Liver (tissue), 9 donors: ENCODE measurements around the gene MPPE1. TPM values are rescaled to one million over a fixed set of nuclear protein-coding genes. Genes with fewer than 3 reads are reported as not detected.

Source experiments
- DNase-seq: peaks from one replicate; pipeline ENCODE4 v3.0.0-alpha.2; 2017; ENCODE audit warnings: low spot score
- H3K27ac ChIP-seq, 2 donors: one replicate each; pipeline ENCODE4 v1.7.0; 2013; ENCODE audit warnings: inconsistent platforms in 2 of 2, low read length in 2 of 2, control low read depth in 1 of 2, low read depth in 1 of 2, mild to moderate bottlenecking in 1 of 2
- H3K27me3 ChIP-seq, 4 donors: one replicate each; pipeline versions ENCODE4 v1.6.1 to v1.7.0; 2013; ENCODE audit warnings: low read length in 3 of 4, inconsistent platforms in 1 of 4, mild to moderate bottlenecking in 1 of 4, moderate library complexity in 1 of 4; ENCODE audit not compliant: control insufficient read depth in 4 of 4, insufficient read depth in 4 of 4
- H3K36me3 ChIP-seq, 4 donors: one replicate each; pipeline versions ENCODE4 v1.6.1 to v1.7.0; 2013; ENCODE audit warnings: low read length in 3 of 4, mild to moderate bottlenecking in 3 of 4, low read depth in 1 of 4, moderate library complexity in 1 of 4; ENCODE audit not compliant: control insufficient read depth in 4 of 4, insufficient read depth in 3 of 4
- H3K4me1 ChIP-seq, 4 donors: one replicate each; pipeline versions ENCODE4 v1.6.1 to v1.7.0; 2013; ENCODE audit warnings: low read length in 3 of 4, mild to moderate bottlenecking in 3 of 4, moderate library complexity in 1 of 4; ENCODE audit not compliant: control insufficient read depth in 4 of 4, insufficient read depth in 4 of 4
- H3K4me3 ChIP-seq, 3 donors: one replicate each; pipeline versions ENCODE4 v1.6.1 to v1.7.0; 2013; ENCODE audit warnings: low read length in 3 of 3, control low read depth in 1 of 3, low read depth in 1 of 3, mild to moderate bottlenecking in 1 of 3
- H3K9ac ChIP-seq, 2 donors: one replicate each; pipeline ENCODE4 v1.7.0; 2013; ENCODE audit warnings: low read length in 2 of 2, mild to moderate bottlenecking in 2 of 2, moderate library complexity in 2 of 2, control low read depth in 1 of 2, low read depth in 1 of 2
- H3K9me3 ChIP-seq, 4 donors: one replicate each; pipeline versions ENCODE4 v1.6.1 to v1.7.0; 2013; ENCODE audit warnings: low read length in 3 of 4; ENCODE audit not compliant: control insufficient read depth in 4 of 4
- EGR1 ChIP-seq, 2 donors: IDR thresholded peaks; 2 replicates each; pipeline ENCODE4 v1.6.1; 2016 to 2018; ENCODE audit warnings: antibody characterized with exemption in 2 of 2, low read depth in 2 of 2
- HNF4A ChIP-seq, 2 donors: conservative IDR thresholded peaks; 2 replicates each; pipeline ENCODE4 v1.6.1; 2016; ENCODE audit warnings: antibody characterized with exemption in 2 of 2, mild to moderate bottlenecking in 2 of 2
- HNF4G ChIP-seq: IDR thresholded peaks from 2 replicates; pipeline ENCODE4 v1.6.1; 2016; ENCODE audit warnings: antibody characterized with exemption
- NR2F2 ChIP-seq: IDR thresholded peaks from 2 replicates; pipeline ENCODE4 v1.6.1; 2016; ENCODE audit warnings: antibody characterized with exemption
- RAD21 ChIP-seq, 2 donors: IDR thresholded peaks; 2 replicates each; pipeline ENCODE4 v1.6.1; 2016; ENCODE audit warnings: antibody characterized with exemption in 2 of 2, mild to moderate bottlenecking in 2 of 2
- SP1 ChIP-seq: IDR thresholded peaks from 2 replicates; pipeline ENCODE4 v1.6.1; 2018; ENCODE audit warnings: antibody characterized with exemption, mild to moderate bottlenecking
- TAF1 ChIP-seq: conservative IDR thresholded peaks from 2 replicates; pipeline ENCODE4 v1.6.1; 2016; ENCODE audit warnings: antibody characterized with exemption, mild to moderate bottlenecking
- YY1 ChIP-seq: IDR thresholded peaks from 2 replicates; pipeline ENCODE4 v1.6.1; 2016; ENCODE audit warnings: antibody characterized with exemption, mild to moderate bottlenecking
- WGBS: extraction: QIAGEN DNeasy Blood & Tissue Kit; methylation state at CpG from one replicate; pipeline ENCODE4 v1.1.7; 2013; 5-methylcytosine and 5-hydroxymethylcytosine counted together
- polyA plus RNA-seq, 2 donors: library from polyadenylated mRNA; stranded (reverse) in 1 of 2; unstranded in 1 of 2; fragments of 200-250 nt in 1 of 2; fragments of >200 nt in 1 of 2; fragmentation: Nextera tagmentation in 1 of 2; extraction: Ambion mirVana in 1 of 2; gene quantifications; one replicate each; pipeline versions ENCODE4 v1.2.1 to v1.2.3, GENCODE V29; 2013 to 2015
- total RNA-seq, 2 donors: library from RNA; depleted of rRNA; stranded (reverse); fragments of >200 nt; gene quantifications; one replicate each; pipeline ENCODE4 v1.2.3, GENCODE V29; 2014
- TF ChIP-seq, protein P1 (sequence below): fragments of 150-350 bp; IDR thresholded peaks from 2 replicates; pipeline ENCODE4 v1.5.1; 2017; ENCODE audit warnings: improper control_type of control experiment, low read depth, low read length; ENCODE audit not compliant: missing input control
- TF ChIP-seq, protein P2 (sequence below): IDR thresholded peaks from 2 replicates; pipeline ENCODE4 v1.6.1; 2016; ENCODE audit warnings: antibody characterized with exemption
- TF ChIP-seq, protein P3 (sequence below): IDR thresholded peaks from 2 replicates; pipeline ENCODE4 v1.6.1; 2016; ENCODE audit warnings: antibody characterized with exemption
- donor health status: healthy.
- donor health status: healthy.
- donor health status: healthy.
- donor health status: healthy.
- donor health status: healthy.

MPPE1 gene
- total and polyA plus RNA-seq, 4 donors: 9.8 to 31.6 (median 26.1) TPM

DNA sequence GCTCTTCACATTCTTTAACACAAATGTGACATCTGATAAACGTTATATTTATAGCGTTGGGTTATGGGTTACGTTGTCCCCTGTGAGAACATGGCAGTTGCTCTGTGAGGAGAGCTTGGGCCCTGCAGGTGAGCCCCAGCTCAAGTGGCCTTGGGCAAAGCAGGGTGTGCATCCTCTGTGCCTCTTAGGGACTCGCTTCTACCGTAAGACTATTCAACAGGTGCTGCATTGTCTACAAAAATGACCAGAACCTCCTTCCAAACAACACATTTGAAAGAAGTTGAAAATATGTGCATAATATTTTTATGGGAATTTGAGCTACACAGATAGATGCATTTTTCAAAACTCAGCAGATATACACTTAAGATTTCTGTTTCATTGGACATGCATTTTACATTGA lies 73.3 kb downstream of the MPPE1 start:
- H3K27me3 ChIP-seq: no peaks in the 10 kb centered on the region
- no peaks in the 10 kb centered on the region for H3K9me3 ChIP-seq
- H3K4me3 ChIP-seq: no peak overlapping the region
- TF ChIP-seq, protein P1, sequence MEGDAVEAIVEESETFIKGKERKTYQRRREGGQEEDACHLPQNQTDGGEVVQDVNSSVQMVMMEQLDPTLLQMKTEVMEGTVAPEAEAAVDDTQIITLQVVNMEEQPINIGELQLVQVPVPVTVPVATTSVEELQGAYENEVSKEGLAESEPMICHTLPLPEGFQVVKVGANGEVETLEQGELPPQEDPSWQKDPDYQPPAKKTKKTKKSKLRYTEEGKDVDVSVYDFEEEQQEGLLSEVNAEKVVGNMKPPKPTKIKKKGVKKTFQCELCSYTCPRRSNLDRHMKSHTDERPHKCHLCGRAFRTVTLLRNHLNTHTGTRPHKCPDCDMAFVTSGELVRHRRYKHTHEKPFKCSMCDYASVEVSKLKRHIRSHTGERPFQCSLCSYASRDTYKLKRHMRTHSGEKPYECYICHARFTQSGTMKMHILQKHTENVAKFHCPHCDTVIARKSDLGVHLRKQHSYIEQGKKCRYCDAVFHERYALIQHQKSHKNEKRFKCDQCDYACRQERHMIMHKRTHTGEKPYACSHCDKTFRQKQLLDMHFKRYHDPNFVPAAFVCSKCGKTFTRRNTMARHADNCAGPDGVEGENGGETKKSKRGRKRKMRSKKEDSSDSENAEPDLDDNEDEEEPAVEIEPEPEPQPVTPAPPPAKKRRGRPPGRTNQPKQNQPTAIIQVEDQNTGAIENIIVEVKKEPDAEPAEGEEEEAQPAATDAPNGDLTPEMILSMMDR: no peak
- TF ChIP-seq SP1 (no peak), NR2F2 (no peak), YY1 (no peak), TAF1 (no peak), HNF4G (no peak), HNF4A (conservative IDR thresholded peaks at IDR 0.05) (no peak), EGR1 (IDR thresholded peaks at IDR 0.05; ENCODE audit: low read depth in 2 of 2) (no peak), RAD21 (IDR thresholded peaks at IDR 0.05) (no peak)
- TF ChIP-seq, protein P2, sequence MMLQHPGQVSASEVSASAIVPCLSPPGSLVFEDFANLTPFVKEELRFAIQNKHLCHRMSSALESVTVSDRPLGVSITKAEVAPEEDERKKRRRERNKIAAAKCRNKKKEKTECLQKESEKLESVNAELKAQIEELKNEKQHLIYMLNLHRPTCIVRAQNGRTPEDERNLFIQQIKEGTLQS: no peak
- TF ChIP-seq, protein P3, sequence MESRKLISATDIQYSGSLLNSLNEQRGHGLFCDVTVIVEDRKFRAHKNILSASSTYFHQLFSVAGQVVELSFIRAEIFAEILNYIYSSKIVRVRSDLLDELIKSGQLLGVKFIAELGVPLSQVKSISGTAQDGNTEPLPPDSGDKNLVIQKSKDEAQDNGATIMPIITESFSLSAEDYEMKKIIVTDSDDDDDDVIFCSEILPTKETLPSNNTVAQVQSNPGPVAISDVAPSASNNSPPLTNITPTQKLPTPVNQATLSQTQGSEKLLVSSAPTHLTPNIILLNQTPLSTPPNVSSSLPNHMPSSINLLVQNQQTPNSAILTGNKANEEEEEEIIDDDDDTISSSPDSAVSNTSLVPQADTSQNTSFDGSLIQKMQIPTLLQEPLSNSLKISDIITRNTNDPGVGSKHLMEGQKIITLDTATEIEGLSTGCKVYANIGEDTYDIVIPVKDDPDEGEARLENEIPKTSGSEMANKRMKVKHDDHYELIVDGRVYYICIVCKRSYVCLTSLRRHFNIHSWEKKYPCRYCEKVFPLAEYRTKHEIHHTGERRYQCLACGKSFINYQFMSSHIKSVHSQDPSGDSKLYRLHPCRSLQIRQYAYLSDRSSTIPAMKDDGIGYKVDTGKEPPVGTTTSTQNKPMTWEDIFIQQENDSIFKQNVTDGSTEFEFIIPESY: no peak
- no peak overlapping the region for H3K9ac ChIP-seq
- no peaks in the 10 kb centered on the region for H3K36me3 ChIP-seq
- H3K27ac ChIP-seq: no peak overlapping the region
- 88% methylated on average over 5 of the region's 5 CpGs for WGBS
- no peak for DNase-seq
- H3K4me1 ChIP-seq: no peaks in the 10 kb centered on the region

Other genes with a start within 250 kb of the MPPE1 start
- gene GNAL, start 219.1 kb downstream of the MPPE1 start, total RNA-seq: under 1 TPM; 0.65 to 0.92 TPM
- under 1 TPM; 0.15 to 0.78 TPM for gene GNAL, start 219.1 kb downstream of the MPPE1 start, polyA plus RNA-seq
- 10 to 100 TPM; 19.5 to 23.6 TPM for gene CHMP1B, start 56.9 kb downstream of the MPPE1 start, total RNA-seq
- 10 to 100 TPM; 13.6 to 18.7 TPM for gene CHMP1B, start 56.9 kb downstream of the MPPE1 start, polyA plus RNA-seq
- 10 to 100 TPM; 27.5 to 55.8 TPM for gene IMPA2, start 73.2 kb upstream of the MPPE1 start, total RNA-seq
- 10 to 100 TPM; 40.7 to 55.7 TPM for gene IMPA2, start 73.2 kb upstream of the MPPE1 start, polyA plus RNA-seq
- under 1 TPM in 1 of 2 donors, not detected in 1; under 0.01 TPM for gene ANKRD62, start 185.5 kb upstream of the MPPE1 start, total RNA-seq
- not detected for gene ANKRD62, start 185.5 kb upstream of the MPPE1 start, polyA plus RNA-seq